GM12865 (cell line): ENCODE results near the gene GH1.

Source experiments
- DNase-seq: peaks from one replicate; pipeline ENCODE4 v3.0.0; 2010; ENCODE audit warnings: low read depth
- H3K4me3 ChIP-seq: 2 replicates; pipeline ENCODE4 v1.5.1; 2011; ENCODE audit warnings: mild to moderate bottlenecking, low read depth, low read length, control low read depth
- TF ChIP-seq, protein P1 (sequence below): IDR thresholded peaks from 2 replicates; pipeline ENCODE4 v1.5.1; 2011; ENCODE audit warnings: low read length, control low read depth, low read depth, inconsistent platforms; ENCODE audit not compliant: insufficient read depth; ENCODE audit errors: missing control alignments

The GH1 gene

GRCh38 chr17:63949576-63950250 is 31.1 kb upstream of the GH1 start:
- TF ChIP-seq, protein P1, sequence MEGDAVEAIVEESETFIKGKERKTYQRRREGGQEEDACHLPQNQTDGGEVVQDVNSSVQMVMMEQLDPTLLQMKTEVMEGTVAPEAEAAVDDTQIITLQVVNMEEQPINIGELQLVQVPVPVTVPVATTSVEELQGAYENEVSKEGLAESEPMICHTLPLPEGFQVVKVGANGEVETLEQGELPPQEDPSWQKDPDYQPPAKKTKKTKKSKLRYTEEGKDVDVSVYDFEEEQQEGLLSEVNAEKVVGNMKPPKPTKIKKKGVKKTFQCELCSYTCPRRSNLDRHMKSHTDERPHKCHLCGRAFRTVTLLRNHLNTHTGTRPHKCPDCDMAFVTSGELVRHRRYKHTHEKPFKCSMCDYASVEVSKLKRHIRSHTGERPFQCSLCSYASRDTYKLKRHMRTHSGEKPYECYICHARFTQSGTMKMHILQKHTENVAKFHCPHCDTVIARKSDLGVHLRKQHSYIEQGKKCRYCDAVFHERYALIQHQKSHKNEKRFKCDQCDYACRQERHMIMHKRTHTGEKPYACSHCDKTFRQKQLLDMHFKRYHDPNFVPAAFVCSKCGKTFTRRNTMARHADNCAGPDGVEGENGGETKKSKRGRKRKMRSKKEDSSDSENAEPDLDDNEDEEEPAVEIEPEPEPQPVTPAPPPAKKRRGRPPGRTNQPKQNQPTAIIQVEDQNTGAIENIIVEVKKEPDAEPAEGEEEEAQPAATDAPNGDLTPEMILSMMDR = no peak

DNA sequence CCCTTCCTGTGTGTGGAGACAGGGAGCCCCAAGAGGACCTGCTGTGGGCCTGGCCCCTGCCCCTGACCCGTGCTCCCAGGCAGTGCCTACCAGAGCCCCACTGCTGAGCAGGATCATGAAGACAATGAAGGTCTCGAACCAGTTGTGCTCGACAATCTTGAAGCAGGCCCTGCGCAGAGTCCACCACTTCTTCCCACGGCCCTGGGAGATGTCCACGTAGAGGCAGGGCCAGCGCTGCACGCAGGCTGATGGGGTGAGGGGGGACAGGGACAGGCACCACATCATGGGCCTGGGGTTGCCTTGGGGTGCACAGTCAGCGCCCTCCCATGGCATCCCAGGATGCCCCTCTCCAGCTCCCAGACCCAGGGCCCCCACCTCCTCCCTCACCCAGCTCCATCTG is 29.9 kb upstream of the GH1 start:
- no peak overlapping the region for H3K4me3 ChIP-seq
- TF ChIP-seq, protein P1 = no peak
- DNase-seq = no peak

More at GRCh38 chr17:63949576-63950250, 31.1 kb upstream of the GH1 start:
- H3K4me3 ChIP-seq = no peak overlapping the region
- no peak for DNase-seq

GRCh38 chr17:63947711-63948330 is 29.2 kb upstream of the GH1 start:
- TF ChIP-seq, protein P1 = no peak
- H3K4me3 ChIP-seq = no peak overlapping the region
- DNase-seq = no peak

DNA sequence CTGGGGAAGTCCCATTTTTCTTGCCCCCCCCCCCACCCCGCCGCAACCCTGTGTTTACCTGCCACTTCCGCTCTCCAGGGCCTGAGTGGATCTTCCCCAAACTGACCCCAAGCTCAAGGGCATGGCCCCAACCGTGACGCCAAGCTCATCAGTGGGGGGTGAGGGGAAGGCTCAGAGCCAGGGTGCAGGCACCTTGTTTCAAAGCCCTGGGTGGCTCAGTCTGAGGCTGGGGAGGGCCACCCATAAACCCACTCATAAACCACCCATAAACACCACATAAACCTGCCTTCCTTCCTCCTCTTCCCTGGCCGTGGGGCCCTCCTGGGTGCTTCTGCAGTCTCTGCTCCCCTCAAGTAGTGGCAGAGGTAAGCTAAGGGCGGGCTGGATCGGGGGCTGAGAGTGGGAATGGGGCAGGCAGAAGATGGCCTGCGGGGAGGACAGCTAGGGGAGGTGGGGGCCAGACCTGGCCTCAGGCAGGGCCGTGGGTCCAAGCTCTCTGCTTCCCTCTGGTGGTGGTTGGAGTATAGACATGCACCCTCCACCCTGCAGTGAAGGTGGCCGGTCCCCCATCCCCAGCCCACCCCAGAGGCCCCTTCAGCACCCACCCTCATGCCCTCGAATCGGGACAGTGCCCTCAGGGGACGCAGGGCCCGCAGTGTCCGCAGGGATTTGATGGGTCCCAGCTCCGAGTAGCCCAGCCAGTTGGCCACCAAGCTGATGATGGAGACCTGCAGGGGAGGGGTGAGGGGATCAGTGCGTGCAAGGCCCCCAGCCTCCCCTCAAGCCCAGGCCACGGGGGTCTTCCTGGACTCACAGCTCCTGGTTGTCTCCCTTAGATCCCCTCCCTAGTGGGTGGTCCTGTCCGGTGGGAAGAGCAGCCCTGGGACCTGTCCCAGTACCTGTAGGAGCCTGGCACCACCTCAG is 28.1 kb upstream of the GH1 start:
- peak overlapping the region; percentile 34 for H3K4me3 ChIP-seq
- TF ChIP-seq, protein P1 = peak; percentile 92
- peak; percentile 80 for DNase-seq

DNA sequence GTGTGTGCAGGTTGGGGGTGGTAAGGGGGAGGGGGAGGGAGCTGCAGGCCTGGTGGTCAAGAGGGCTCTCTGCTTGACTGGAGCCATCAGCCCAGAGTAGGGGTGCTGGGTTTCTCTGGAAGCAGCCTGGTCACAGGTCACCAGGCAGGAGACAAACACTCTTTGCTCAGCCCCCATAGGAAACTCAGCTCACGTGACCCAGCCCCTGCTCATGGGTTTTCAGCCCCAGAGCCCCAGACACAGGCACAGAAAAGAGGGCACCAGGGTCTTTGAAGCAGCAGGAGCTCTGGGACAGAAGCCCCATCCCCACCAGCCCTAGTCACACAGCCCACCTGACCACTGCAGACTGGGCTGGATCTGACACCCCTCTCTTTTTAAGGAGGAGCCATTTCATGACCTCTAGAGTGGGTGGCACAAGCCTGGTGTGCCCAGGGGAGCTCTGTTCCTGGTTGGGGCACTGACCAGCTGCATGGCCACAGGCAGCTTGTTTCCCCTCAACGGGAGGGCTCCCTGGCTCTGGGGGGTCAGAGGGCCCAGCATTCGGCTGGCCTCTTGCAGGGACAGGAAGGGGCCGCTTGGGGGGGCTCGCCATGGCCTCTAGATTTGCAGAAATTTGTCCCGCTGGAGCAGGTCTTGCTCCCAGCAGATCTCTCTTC is 27.3 kb upstream of the GH1 start:
- TF ChIP-seq, protein P1 = peak; percentile 27
- no peak overlapping the region; the same call in 1 of the 2 replicates for H3K4me3 ChIP-seq
- peak; percentile 63 for DNase-seq

DNA sequence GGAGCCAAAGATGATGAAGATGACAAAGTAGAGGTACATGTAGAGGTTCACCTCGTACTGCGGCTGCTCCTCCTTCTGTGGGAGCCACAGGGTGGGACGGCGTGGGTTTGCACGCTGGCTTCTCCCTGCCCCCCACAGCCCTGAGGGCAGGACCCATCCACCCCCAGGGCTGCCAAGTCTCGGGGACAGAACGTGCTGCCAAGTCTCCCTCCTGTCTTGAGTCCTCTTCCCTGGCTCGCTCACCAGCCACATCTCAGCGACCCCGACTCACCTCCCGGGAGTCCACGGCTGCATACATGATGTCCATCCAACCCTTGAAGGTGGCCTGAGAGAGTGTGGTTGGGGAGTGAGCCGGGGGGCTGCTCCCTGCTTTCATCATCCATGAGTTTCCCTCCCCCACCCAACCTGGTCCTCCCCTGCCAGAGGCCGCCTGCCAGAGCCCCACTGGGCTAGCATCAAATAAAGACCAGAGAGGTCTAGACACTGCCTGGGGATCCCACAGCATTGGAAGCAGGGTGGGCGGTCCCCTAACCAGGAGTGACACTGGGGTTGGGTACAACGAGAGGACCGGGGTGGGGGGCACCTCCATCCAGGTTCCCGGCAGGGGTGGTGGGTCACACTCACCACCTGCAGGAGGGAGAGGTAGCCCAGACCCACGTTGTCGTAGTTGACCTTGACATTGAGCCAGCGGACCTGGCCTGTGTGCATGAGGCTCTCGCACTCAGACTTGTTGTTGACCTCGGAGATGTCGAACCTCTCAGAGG is 26.3 kb upstream of the GH1 start:
- DNase-seq = no peak
- TF ChIP-seq, protein P1 = no peak
- H3K4me3 ChIP-seq = no peak overlapping the region
